ENCODE measurements around the gene CLASRP. TPM values are rescaled to one million over a fixed set of nuclear protein-coding genes. Genes with fewer than 3 reads are reported as not detected.
"Not testable (repeated sequence)": the region's sequence is repeated elsewhere in the genome, so short reads cannot be mapped to it uniquely, and the experiment has no call there.

CLASRP gene
- polyA plus RNA-seq, 2 donors, result 42.6 to 132 TPM

GRCh38 chr19:45099467-45100191 lies 60.8 kb downstream of the CLASRP start:
- peaks cover 0 to 3% of the 10 kb centered on the region in 2 donors for H3K36me3 ChIP-seq (ENCODE audit: control insufficient read depth in 2 of 2, insufficient read depth in 2 of 2, low read length in 1 of 2)
- H3K4me1 ChIP-seq (ENCODE audit: control insufficient read depth in 2 of 2, insufficient read depth in 2 of 2, low read length in 1 of 2), result peaks cover 20 to 43% of the 10 kb centered on the region in 2 donors
- H3K27ac ChIP-seq (ENCODE audit: low read depth in 2 of 2, low read length in 1 of 2), result peak overlapping the region; percentile 62 to 86
- H3K4me3 ChIP-seq (ENCODE audit: low read depth in 1 of 2, low read length in 2 of 2), result no peak overlapping the region
- 42 to 47% methylated on average over 25 of the region's 25 CpGs for WGBS, 2 donors
- no peaks in the 10 kb centered on the region for H3K27me3 ChIP-seq (ENCODE audit: control insufficient read depth in 1 of 2, insufficient read depth in 2 of 2, low read length in 2 of 2)
- no peaks in the 10 kb centered on the region for H3K9me3 ChIP-seq (ENCODE audit: control insufficient read depth in 2 of 2, insufficient read depth in 1 of 2, low read depth in 1 of 2, low read length in 1 of 2)

GRCh38 chr19:45100201-45100600 lies 61.4 kb downstream of the CLASRP start:
- no peak overlapping the region for H3K4me3 ChIP-seq (ENCODE audit: low read depth in 1 of 2, low read length in 2 of 2)
- H3K27ac ChIP-seq (ENCODE audit: low read depth in 2 of 2, low read length in 1 of 2), result peak overlapping the region in 1 of 2 donors; percentile 86
- WGBS, 2 donors, result 55 to 78% methylated on average over 3 of the region's 3 CpGs
- peaks cover 23 to 44% of the 10 kb centered on the region in 2 donors for H3K4me1 ChIP-seq (ENCODE audit: control insufficient read depth in 2 of 2, insufficient read depth in 2 of 2, low read length in 1 of 2)
- H3K36me3 ChIP-seq (ENCODE audit: control insufficient read depth in 2 of 2, insufficient read depth in 2 of 2, low read length in 1 of 2), result peaks cover 0 to 3% of the 10 kb centered on the region in 2 donors
- H3K9me3 ChIP-seq (ENCODE audit: control insufficient read depth in 2 of 2, insufficient read depth in 1 of 2, low read depth in 1 of 2, low read length in 1 of 2), result no peaks in the 10 kb centered on the region
- H3K27me3 ChIP-seq (ENCODE audit: control insufficient read depth in 1 of 2, insufficient read depth in 2 of 2, low read length in 2 of 2), result no peaks in the 10 kb centered on the region

- H3K9me3 ChIP-seq (ENCODE audit: control insufficient read depth in 2 of 2, insufficient read depth in 1 of 2, low read depth in 1 of 2, low read length in 1 of 2), result no peaks in the 10 kb centered on the region
- H3K4me1 ChIP-seq (ENCODE audit: control insufficient read depth in 2 of 2, insufficient read depth in 2 of 2, low read length in 1 of 2), result peaks cover 23 to 46% of the 10 kb centered on the region in 2 donors
- WGBS, 2 donors, result 72 to 82% methylated on average over 8 of the region's 8 CpGs
- H3K36me3 ChIP-seq (ENCODE audit: control insufficient read depth in 2 of 2, insufficient read depth in 2 of 2, low read length in 1 of 2), result peaks cover 0 to 6% of the 10 kb centered on the region in 2 donors
- no peaks in the 10 kb centered on the region for H3K27me3 ChIP-seq (ENCODE audit: control insufficient read depth in 1 of 2, insufficient read depth in 2 of 2, low read length in 2 of 2)
- peak overlapping the region in 1 of 2 donors; percentile 86 for H3K27ac ChIP-seq (ENCODE audit: low read depth in 2 of 2, low read length in 1 of 2)
- H3K4me3 ChIP-seq (ENCODE audit: low read depth in 1 of 2, low read length in 2 of 2), result no peak overlapping the region
These were observed 62.0 kb downstream of the CLASRP start for GRCh38 chr19:45100846-45101252.

GRCh38 chr19:45101806-45102205 lies 63.0 kb downstream of the CLASRP start:
- H3K9me3 ChIP-seq (ENCODE audit: control insufficient read depth in 2 of 2, insufficient read depth in 1 of 2, low read depth in 1 of 2, low read length in 1 of 2), result no peaks in the 10 kb centered on the region
- peaks cover 23 to 46% of the 10 kb centered on the region in 2 donors for H3K4me1 ChIP-seq (ENCODE audit: control insufficient read depth in 2 of 2, insufficient read depth in 2 of 2, low read length in 1 of 2)
- H3K36me3 ChIP-seq (ENCODE audit: control insufficient read depth in 2 of 2, insufficient read depth in 2 of 2, low read length in 1 of 2), result peaks cover 0 to 6% of the 10 kb centered on the region in 2 donors
- no peak overlapping the region for H3K27ac ChIP-seq (ENCODE audit: low read depth in 2 of 2, low read length in 1 of 2)
- WGBS, 2 donors, result 81 to 86% methylated on average over 8 of the region's 8 CpGs
- H3K27me3 ChIP-seq (ENCODE audit: control insufficient read depth in 1 of 2, insufficient read depth in 2 of 2, low read length in 2 of 2), result no peaks in the 10 kb centered on the region
- no peak overlapping the region for H3K4me3 ChIP-seq (ENCODE audit: low read depth in 1 of 2, low read length in 2 of 2)

- no peak overlapping the region for H3K4me3 ChIP-seq (ENCODE audit: low read depth in 1 of 2, low read length in 2 of 2)
- H3K27ac ChIP-seq (ENCODE audit: low read depth in 2 of 2, low read length in 1 of 2), result no peak overlapping the region
- H3K9me3 ChIP-seq (ENCODE audit: control insufficient read depth in 2 of 2, insufficient read depth in 1 of 2, low read depth in 1 of 2, low read length in 1 of 2), result no peaks in the 10 kb centered on the region
- H3K36me3 ChIP-seq (ENCODE audit: control insufficient read depth in 2 of 2, insufficient read depth in 2 of 2, low read length in 1 of 2), result peaks cover 0 to 6% of the 10 kb centered on the region in 2 donors
- H3K27me3 ChIP-seq (ENCODE audit: control insufficient read depth in 1 of 2, insufficient read depth in 2 of 2, low read length in 2 of 2), result no peaks in the 10 kb centered on the region
- peaks cover 21 to 45% of the 10 kb centered on the region in 2 donors for H3K4me1 ChIP-seq (ENCODE audit: control insufficient read depth in 2 of 2, insufficient read depth in 2 of 2, low read length in 1 of 2)
- 94 to 95% methylated on average over 7 of the region's 7 CpGs for WGBS, 2 donors
These were observed 63.6 kb downstream of the CLASRP start for GRCh38 chr19:45102481-45102880.

GRCh38 chr19:45103156-45103507 lies 64.3 kb downstream of the CLASRP start:
- Histone ChIP-seq H3K27ac (ENCODE audit: low read depth in 2 of 2, low read length in 1 of 2) (no peak overlapping the region), H3K4me1 (ENCODE audit: control insufficient read depth in 2 of 2, insufficient read depth in 2 of 2, low read length in 1 of 2) (peaks cover 15 to 39% of the 10 kb centered on the region in 2 donors)
- 45 to 46% methylated on average over 15 of the region's 15 CpGs for WGBS, 2 donors

GRCh38 chr19:45103508-45104319 lies 64.9 kb downstream of the CLASRP start:
- H3K9me3 ChIP-seq (ENCODE audit: control insufficient read depth in 2 of 2, insufficient read depth in 1 of 2, low read depth in 1 of 2, low read length in 1 of 2), result no peaks in the 10 kb centered on the region
- peak overlapping the region in 1 of 2 donors; percentile 7 for H3K27ac ChIP-seq (ENCODE audit: low read depth in 2 of 2, low read length in 1 of 2)
- 42 to 43% methylated on average over 26 of the region's 26 CpGs for WGBS, 2 donors
- no peaks in the 10 kb centered on the region for H3K27me3 ChIP-seq (ENCODE audit: control insufficient read depth in 1 of 2, insufficient read depth in 2 of 2, low read length in 2 of 2)
- H3K36me3 ChIP-seq (ENCODE audit: control insufficient read depth in 2 of 2, insufficient read depth in 2 of 2, low read length in 1 of 2), result peaks cover 0 to 3% of the 10 kb centered on the region in 2 donors
- H3K4me3 ChIP-seq (ENCODE audit: low read depth in 1 of 2, low read length in 2 of 2), result no peak overlapping the region
- H3K4me1 ChIP-seq (ENCODE audit: control insufficient read depth in 2 of 2, insufficient read depth in 2 of 2, low read length in 1 of 2), result peaks cover 14 to 33% of the 10 kb centered on the region in 2 donors

More at GRCh38 chr19:45103156-45103507, 64.3 kb downstream of the CLASRP start:
- Histone ChIP-seq H3K9me3 (ENCODE audit: control insufficient read depth in 2 of 2, insufficient read depth in 1 of 2, low read depth in 1 of 2, low read length in 1 of 2) (no peaks in the 10 kb centered on the region), H3K36me3 (ENCODE audit: control insufficient read depth in 2 of 2, insufficient read depth in 2 of 2, low read length in 1 of 2) (peaks cover 0 to 3% of the 10 kb centered on the region in 2 donors), H3K4me3 (ENCODE audit: low read depth in 1 of 2, low read length in 2 of 2) (no peak overlapping the region), H3K27me3 (ENCODE audit: control insufficient read depth in 1 of 2, insufficient read depth in 2 of 2, low read length in 2 of 2) (no peaks in the 10 kb centered on the region)

GRCh38 chr19:45104658-45105349 lies 66.0 kb downstream of the CLASRP start:
- no peaks in the 10 kb centered on the region for H3K9me3 ChIP-seq (ENCODE audit: control insufficient read depth in 2 of 2, insufficient read depth in 1 of 2, low read depth in 1 of 2, low read length in 1 of 2)
- H3K4me1 ChIP-seq (ENCODE audit: control insufficient read depth in 2 of 2, insufficient read depth in 2 of 2, low read length in 1 of 2), result peaks cover 11 to 27% of the 10 kb centered on the region in 2 donors
- WGBS, 2 donors, result 73 to 82% methylated on average over 16 of the region's 16 CpGs
- H3K36me3 ChIP-seq (ENCODE audit: control insufficient read depth in 2 of 2, insufficient read depth in 2 of 2, low read length in 1 of 2), result peaks cover 0 to 5% of the 10 kb centered on the region in 2 donors
- H3K27ac ChIP-seq (ENCODE audit: low read depth in 2 of 2, low read length in 1 of 2), result no peak overlapping the region
- no peaks in the 10 kb centered on the region for H3K27me3 ChIP-seq (ENCODE audit: control insufficient read depth in 1 of 2, insufficient read depth in 2 of 2, low read length in 2 of 2)
- no peak overlapping the region for H3K4me3 ChIP-seq (ENCODE audit: low read depth in 1 of 2, low read length in 2 of 2)

GRCh38 chr19:45106363-45106762 lies 67.5 kb downstream of the CLASRP start:
- not testable (repeated sequence) for H3K9me3 ChIP-seq (ENCODE audit: control insufficient read depth in 2 of 2, insufficient read depth in 1 of 2, low read depth in 1 of 2, low read length in 1 of 2); H3K27ac ChIP-seq (ENCODE audit: low read depth in 2 of 2, low read length in 1 of 2); H3K4me3 ChIP-seq (ENCODE audit: low read depth in 1 of 2, low read length in 2 of 2); H3K36me3 ChIP-seq (ENCODE audit: control insufficient read depth in 2 of 2, insufficient read depth in 2 of 2, low read length in 1 of 2); H3K27me3 ChIP-seq (ENCODE audit: control insufficient read depth in 1 of 2, insufficient read depth in 2 of 2, low read length in 2 of 2)
- WGBS, 2 donors, result 87 to 92% methylated on average over 11 of the region's 11 CpGs
- peaks cover 12 to 24% of the 10 kb centered on the region in 2 donors for H3K4me1 ChIP-seq (ENCODE audit: control insufficient read depth in 2 of 2, insufficient read depth in 2 of 2, low read length in 1 of 2)

Data from esophagus (tissue), 2 donors.